ENCODE measurements around the gene FAM171A2. TPM values are rescaled to one million over a fixed set of nuclear protein-coding genes. Genes with fewer than 3 reads are reported as not detected.

FAM171A2 gene
- total and polyA plus RNA-seq, 8 donors, result 0.30 to 5.4 (median 0.31) TPM; not detected in 3

- intact Hi-C loops (cut with DNase I; ENCODE audit: low total_unique reads), result no loop called here
- H3K36me3 ChIP-seq, result no peaks in the 10 kb centered on the region
- no peak overlapping the region for H3K27ac ChIP-seq
- no peak overlapping the region for H3K4me3 ChIP-seq
- no peaks in the 10 kb centered on the region for H3K9me3 ChIP-seq
- H3K4me1 ChIP-seq, result peaks cover 4 to 28% (median 24%) of the 10 kb centered on the region in 4 donors
- no peak for DNase-seq
- H3K27me3 ChIP-seq, result peaks cover 0 to 31% (median 11%) of the 10 kb centered on the region in 3 donors
- TF ChIP-seq POLR2AphosphoS5 (IDR thresholded peaks at IDR 0.05) (no peak), CTCF (IDR thresholded peaks at IDR 0.05) (no peak), EP300 (IDR thresholded peaks at IDR 0.05) (no peak), POLR2A (IDR thresholded peaks at IDR 0.05) (no peak)
- WGBS, 5 donors, result 73 to 75% (median 74%) methylated on average over 9 of the region's 9 CpGs
Observed at GRCh38 chr17:44380767-44381166, 17.1 kb upstream of the FAM171A2 start.

- Histone ChIP-seq H3K36me3 (no peaks in the 10 kb centered on the region), H3K4me3 (no peak overlapping the region), H3K27me3 (peaks cover 0 to 31% (median 6%) of the 10 kb centered on the region in 3 donors), H3K9me3 (no peaks in the 10 kb centered on the region), H3K27ac (no peak overlapping the region), H3K4me1 (peaks cover 6 to 28% (median 17%) of the 10 kb centered on the region in 4 donors)
- DNase-seq, result no peak
- 89 to 100% (median 92%) methylated on average over 1 to 10 of the region's 10 CpGs for WGBS, 5 donors
- TF ChIP-seq EP300 (IDR thresholded peaks at IDR 0.05) (no peak), POLR2A (IDR thresholded peaks at IDR 0.05) (no peak), POLR2AphosphoS5 (IDR thresholded peaks at IDR 0.05) (no peak), CTCF (IDR thresholded peaks at IDR 0.05) (no peak)
- intact Hi-C loops (cut with DNase I; ENCODE audit: low total_unique reads), result no loop called here
Observed at GRCh38 chr17:44379887-44380286, 16.2 kb upstream of the FAM171A2 start.

GRCh38 chr17:44378171-44378705, 14.6 kb upstream of the FAM171A2 start:
- 81 to 88% (median 88%) methylated on average over 14 of the region's 14 CpGs for WGBS, 5 donors
- DNase-seq, result no peak
- Histone ChIP-seq H3K4me3 (no peak overlapping the region), H3K4me1 (peaks cover 8 to 26% (median 16%) of the 10 kb centered on the region in 4 donors), H3K27ac (no peak overlapping the region), H3K27me3 (peaks cover 0 to 20% (median 0%) of the 10 kb centered on the region in 3 donors), H3K9me3 (no peaks in the 10 kb centered on the region), H3K36me3 (no peaks in the 10 kb centered on the region)
- intact Hi-C loops (cut with DNase I; ENCODE audit: low total_unique reads), result no loop called here
- TF ChIP-seq CTCF (IDR thresholded peaks at IDR 0.05) (no peak), EP300 (IDR thresholded peaks at IDR 0.05) (no peak), POLR2A (IDR thresholded peaks at IDR 0.05) (no peak), POLR2AphosphoS5 (IDR thresholded peaks at IDR 0.05) (no peak)

GRCh38 chr17:44376779-44377178, 13.1 kb upstream of the FAM171A2 start:
- no peak for TF ChIP-seq EP300 (IDR thresholded peaks at IDR 0.05)
- TF ChIP-seq CTCF (IDR thresholded peaks at IDR 0.05), result no peak
- TF ChIP-seq POLR2A (IDR thresholded peaks at IDR 0.05), result no peak
- no peak for TF ChIP-seq POLR2AphosphoS5 (IDR thresholded peaks at IDR 0.05)
- Histone ChIP-seq H3K27me3 (peaks cover 0 to 32% (median 0%) of the 10 kb centered on the region in 3 donors), H3K27ac (no peak overlapping the region), H3K4me1 (peaks cover 8 to 26% (median 16%) of the 10 kb centered on the region in 4 donors), H3K9me3 (no peaks in the 10 kb centered on the region), H3K36me3 (no peaks in the 10 kb centered on the region), H3K4me3 (no peak overlapping the region)
- 79 to 90% (median 85%) methylated on average over 12 of the region's 12 CpGs for WGBS, 5 donors
- intact Hi-C loops (cut with DNase I; ENCODE audit: low total_unique reads), result no loop called here
- DNase-seq, result no peak

Data from stomach (tissue), 9 donors.